Measurements from ENCODE around the gene MTUS2. TPM values are rescaled to one million over a fixed set of nuclear protein-coding genes. Genes with fewer than 3 reads are reported as not detected.

Gene MTUS2
- total and polyA plus RNA-seq, 2 experiments from 2014 or later: 3.0 to 4.3 TPM

DNA sequence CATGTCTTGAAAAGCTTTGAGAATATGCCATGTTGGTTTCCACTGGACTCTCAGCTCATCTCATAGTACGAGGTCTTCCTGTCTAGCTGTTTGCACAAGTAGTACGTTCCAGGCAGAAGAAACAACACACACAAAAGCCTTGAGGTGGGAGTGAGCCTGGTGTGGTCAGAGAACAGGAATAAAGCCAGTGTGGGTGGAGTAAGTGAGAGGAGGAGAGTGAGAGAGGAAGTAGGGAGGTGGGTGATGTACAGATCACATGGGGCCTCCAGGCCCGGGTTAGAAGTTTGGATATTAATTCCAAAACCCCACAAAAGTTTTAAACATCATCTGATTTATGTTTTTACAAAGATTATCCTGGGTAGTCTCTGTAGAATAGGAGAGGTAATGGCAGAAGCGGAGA lies 230.6 kb downstream of the MTUS2 start:
- Histone ChIP-seq H4K20me1 (ENCODE audit: insufficient read depth, poor library complexity, severe bottlenecking) (no peaks in the 10 kb centered on the region), H3K4me3 (no peak overlapping the region), H3K9me2 (replicated peaks; ENCODE audit: insufficient read depth) (no peaks in the 10 kb centered on the region), H3K9me3 (ENCODE audit: low read depth) (peaks cover 4% of the 10 kb centered on the region), H3K27me3 (no peaks in the 10 kb centered on the region), H3K4me2 (no peak overlapping the region), H3K36me3 (replicated peaks; ENCODE audit: insufficient read depth, low read depth) (no peaks in the 10 kb centered on the region), H3K4me1 (ENCODE audit: insufficient read depth) (no peaks in the 10 kb centered on the region), H2AFZ (no peak overlapping the region), H3K79me2 (no peaks in the 10 kb centered on the region), H3K27ac (no peak overlapping the region)
- WGBS (ENCODE audit: low lambda C conversion rate, missing lambda C conversion rate): 64% methylated on average over 4 of the region's 4 CpGs
- TF ChIP-seq, protein P1, sequence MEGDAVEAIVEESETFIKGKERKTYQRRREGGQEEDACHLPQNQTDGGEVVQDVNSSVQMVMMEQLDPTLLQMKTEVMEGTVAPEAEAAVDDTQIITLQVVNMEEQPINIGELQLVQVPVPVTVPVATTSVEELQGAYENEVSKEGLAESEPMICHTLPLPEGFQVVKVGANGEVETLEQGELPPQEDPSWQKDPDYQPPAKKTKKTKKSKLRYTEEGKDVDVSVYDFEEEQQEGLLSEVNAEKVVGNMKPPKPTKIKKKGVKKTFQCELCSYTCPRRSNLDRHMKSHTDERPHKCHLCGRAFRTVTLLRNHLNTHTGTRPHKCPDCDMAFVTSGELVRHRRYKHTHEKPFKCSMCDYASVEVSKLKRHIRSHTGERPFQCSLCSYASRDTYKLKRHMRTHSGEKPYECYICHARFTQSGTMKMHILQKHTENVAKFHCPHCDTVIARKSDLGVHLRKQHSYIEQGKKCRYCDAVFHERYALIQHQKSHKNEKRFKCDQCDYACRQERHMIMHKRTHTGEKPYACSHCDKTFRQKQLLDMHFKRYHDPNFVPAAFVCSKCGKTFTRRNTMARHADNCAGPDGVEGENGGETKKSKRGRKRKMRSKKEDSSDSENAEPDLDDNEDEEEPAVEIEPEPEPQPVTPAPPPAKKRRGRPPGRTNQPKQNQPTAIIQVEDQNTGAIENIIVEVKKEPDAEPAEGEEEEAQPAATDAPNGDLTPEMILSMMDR (IDR thresholded peaks at IDR 0.05; ENCODE audit: poor library complexity): no peak
- TF ChIP-seq EZH2phosphoT487 (IDR thresholded peaks at IDR 0.05; ENCODE audit: low read depth, severe bottlenecking, unreplicated experiment) (no peak), EZH2 (IDR thresholded peaks at IDR 0.05; ENCODE audit: borderline replicate concordance) (no peak)
- DNase-seq (ENCODE audit: low spot score): no peak

DNA sequence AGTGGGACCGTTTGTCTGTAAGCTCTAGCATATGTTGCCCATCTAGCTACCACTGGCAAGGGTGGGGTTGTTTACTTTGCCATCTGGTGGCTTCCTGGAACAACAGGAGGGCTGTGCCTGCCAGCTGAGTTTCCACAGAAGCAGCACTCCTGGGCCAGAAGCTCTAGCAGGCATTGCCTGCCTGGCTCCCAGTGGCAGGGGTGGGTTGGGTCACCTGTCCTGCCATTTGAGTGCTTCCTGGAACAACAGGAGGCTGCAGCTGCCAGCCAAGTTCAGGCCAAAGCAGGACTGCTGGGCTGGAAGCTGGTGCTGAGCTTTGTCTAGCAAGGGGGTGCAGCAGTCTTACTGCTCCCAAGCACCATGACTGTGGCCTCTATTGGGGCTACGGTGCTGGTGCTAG lies 239.7 kb downstream of the MTUS2 start:
- Histone ChIP-seq H3K36me3 (replicated peaks; ENCODE audit: insufficient read depth, low read depth) (no peaks in the 10 kb centered on the region), H3K4me1 (ENCODE audit: insufficient read depth) (no peaks in the 10 kb centered on the region), H2AFZ (no peak overlapping the region), H3K9me2 (replicated peaks; ENCODE audit: insufficient read depth) (no peaks in the 10 kb centered on the region), H4K20me1 (ENCODE audit: insufficient read depth, poor library complexity, severe bottlenecking) (no peaks in the 10 kb centered on the region), H3K4me3 (no peak overlapping the region), H3K27me3 (no peaks in the 10 kb centered on the region), H3K79me2 (no peaks in the 10 kb centered on the region), H3K4me2 (no peak overlapping the region), H3K27ac (no peak overlapping the region), H3K9me3 (ENCODE audit: low read depth) (peaks cover 5% of the 10 kb centered on the region)
- DNase-seq (ENCODE audit: low spot score): no peak
- 91% methylated on average over 2 of the region's 2 CpGs for WGBS (ENCODE audit: low lambda C conversion rate, missing lambda C conversion rate)
- TF ChIP-seq EZH2phosphoT487 (IDR thresholded peaks at IDR 0.05; ENCODE audit: low read depth, severe bottlenecking, unreplicated experiment) (no peak), EZH2 (IDR thresholded peaks at IDR 0.05; ENCODE audit: borderline replicate concordance) (no peak)
- TF ChIP-seq, protein P1 (IDR thresholded peaks at IDR 0.05; ENCODE audit: poor library complexity): no peak

DNA sequence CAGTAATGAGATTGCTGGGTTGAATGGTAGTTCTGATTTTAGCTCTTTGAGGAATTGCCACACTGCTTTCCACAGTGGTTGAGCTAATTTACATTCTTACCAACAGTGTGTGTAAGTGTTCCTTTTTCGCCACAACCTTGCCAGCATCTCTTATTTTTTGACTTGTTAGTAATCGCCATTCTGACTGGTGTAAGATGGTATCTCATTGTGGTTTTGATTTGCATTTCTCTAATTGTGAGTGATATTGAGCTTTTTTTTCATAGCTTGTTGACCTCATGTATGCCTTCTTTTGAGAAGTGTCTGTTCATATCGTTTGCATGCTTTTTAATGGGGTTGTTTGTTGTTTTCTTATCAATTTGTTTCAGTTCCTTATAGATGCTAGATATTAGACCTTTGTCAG lies 245.0 kb downstream of the MTUS2 start:
- no peaks in the 10 kb centered on the region for H3K9me3 ChIP-seq (ENCODE audit: low read depth)
- H3K79me2 ChIP-seq: no peaks in the 10 kb centered on the region
- no peaks in the 10 kb centered on the region for H3K4me1 ChIP-seq (ENCODE audit: insufficient read depth)
- no peak overlapping the region for H2AFZ ChIP-seq
- no peak for TF ChIP-seq EZH2 (IDR thresholded peaks at IDR 0.05; ENCODE audit: borderline replicate concordance)
- H3K4me2 ChIP-seq: no peak overlapping the region
- 96% methylated on average over 3 of the region's 3 CpGs for WGBS (ENCODE audit: low lambda C conversion rate, missing lambda C conversion rate)
- DNase-seq (ENCODE audit: low spot score): no peak
- H3K27me3 ChIP-seq: no peaks in the 10 kb centered on the region
- H3K9me2 ChIP-seq (replicated peaks; ENCODE audit: insufficient read depth): no peaks in the 10 kb centered on the region
- H3K4me3 ChIP-seq: no peak overlapping the region
- H3K27ac ChIP-seq: no peak overlapping the region
- no peaks in the 10 kb centered on the region for H4K20me1 ChIP-seq (ENCODE audit: insufficient read depth, poor library complexity, severe bottlenecking)
- H3K36me3 ChIP-seq (replicated peaks; ENCODE audit: insufficient read depth, low read depth): no peaks in the 10 kb centered on the region

DNA sequence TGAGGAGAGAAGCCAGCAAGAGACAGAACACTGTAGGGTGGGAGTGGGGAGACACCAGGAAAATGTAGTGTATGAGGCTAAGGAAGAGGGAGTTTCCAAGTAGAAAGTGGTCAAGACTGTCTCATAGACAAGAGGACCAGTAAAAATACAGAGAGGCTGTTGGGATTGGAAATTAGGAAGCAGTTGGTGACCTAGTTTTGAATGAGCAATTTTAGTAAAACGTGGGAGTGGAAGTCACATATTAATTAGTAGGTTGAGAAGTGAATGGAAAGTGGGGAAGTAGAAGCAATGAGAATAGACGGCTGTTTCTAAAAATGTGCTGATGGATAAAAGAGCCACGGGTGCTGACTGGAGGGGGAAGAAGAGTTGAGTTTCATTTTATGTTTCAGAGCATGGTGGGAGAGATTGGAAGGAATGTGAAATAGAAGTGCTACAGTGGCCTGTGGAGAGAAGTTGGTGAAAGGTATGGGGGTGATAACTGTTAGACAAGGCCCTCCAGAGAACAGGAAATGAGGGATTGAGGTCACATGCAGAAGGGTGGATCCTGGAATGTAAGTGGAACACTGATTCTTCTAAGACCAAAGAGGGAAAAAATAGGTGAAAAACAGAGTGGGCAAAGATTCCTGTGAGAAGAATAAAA lies 247.3 kb downstream of the MTUS2 start:
- Histone ChIP-seq H3K4me2 (no peak overlapping the region), H2AFZ (no peak overlapping the region), H3K9me3 (ENCODE audit: low read depth) (no peaks in the 10 kb centered on the region), H3K27me3 (no peaks in the 10 kb centered on the region), H4K20me1 (ENCODE audit: insufficient read depth, poor library complexity, severe bottlenecking) (no peaks in the 10 kb centered on the region), H3K36me3 (replicated peaks; ENCODE audit: insufficient read depth, low read depth) (no peaks in the 10 kb centered on the region), H3K27ac (no peak overlapping the region), H3K4me3 (no peak overlapping the region), H3K79me2 (no peaks in the 10 kb centered on the region), H3K4me1 (ENCODE audit: insufficient read depth) (no peaks in the 10 kb centered on the region), H3K9me2 (replicated peaks; ENCODE audit: insufficient read depth) (no peaks in the 10 kb centered on the region)
- 66% methylated on average over 3 of the region's 3 CpGs for WGBS (ENCODE audit: low lambda C conversion rate, missing lambda C conversion rate)
- TF ChIP-seq EZH2 (IDR thresholded peaks at IDR 0.05; ENCODE audit: borderline replicate concordance): no peak
- no peak for TF ChIP-seq EZH2phosphoT487 (IDR thresholded peaks at IDR 0.05; ENCODE audit: low read depth, severe bottlenecking, unreplicated experiment)
- TF ChIP-seq, protein P1 (IDR thresholded peaks at IDR 0.05; ENCODE audit: poor library complexity): no peak
- no peak for DNase-seq (ENCODE audit: low spot score)

All from hepatocyte (in vitro differentiated cells).